GM10847 (cell line): ENCODE data around the gene FAM53C.

Experiments
- POLR2A ChIP-seq: IDR thresholded peaks from 2 replicates; pipeline ENCODE4 v1.6.1; 2011; ENCODE audit not compliant: insufficient read length; ENCODE audit errors: extremely low read depth

Gene FAM53C

DNA sequence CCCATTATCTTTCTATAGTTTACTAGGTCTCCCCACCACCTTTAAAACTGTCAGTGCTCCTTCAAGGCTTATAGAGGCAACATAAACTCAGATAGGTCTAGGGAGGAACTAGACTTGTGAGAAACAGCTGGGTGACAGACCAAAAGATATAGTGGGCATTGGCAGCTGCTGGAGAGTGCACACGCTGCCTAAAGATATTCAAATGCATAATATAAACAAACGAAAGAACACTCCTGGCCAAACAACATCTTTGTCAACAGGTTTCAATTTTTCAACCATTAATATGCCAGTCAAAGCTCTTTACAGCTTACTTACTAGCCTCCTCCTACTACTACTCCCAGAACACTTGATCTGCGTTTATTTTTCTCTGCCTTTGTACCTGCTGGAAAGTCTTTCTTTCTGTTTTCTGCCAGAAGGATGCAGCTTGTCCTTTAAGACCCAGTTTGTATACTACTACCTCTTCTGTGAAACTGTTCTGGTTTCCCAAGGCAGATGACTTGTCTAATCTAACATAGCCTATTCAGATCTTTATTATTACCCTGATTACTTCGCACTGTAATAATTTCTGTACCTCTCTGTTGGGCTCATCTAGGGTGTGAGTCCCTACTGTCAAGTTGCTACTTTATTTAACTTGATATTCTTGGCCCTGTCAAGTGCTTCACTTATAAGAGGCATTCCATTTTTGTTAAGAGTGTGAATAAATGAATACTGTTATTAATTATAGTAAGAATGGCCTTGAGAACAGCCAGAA lies 28.7 kb downstream of the FAM53C start:
- TF ChIP-seq POLR2A, result no peak

GRCh38 chr5:138369261-138369660 lies 31.2 kb downstream of the FAM53C start:
- no peak for TF ChIP-seq POLR2A

GRCh38 chr5:138369706-138370105 lies 31.6 kb downstream of the FAM53C start:
- TF ChIP-seq POLR2A, result no peak

DNA sequence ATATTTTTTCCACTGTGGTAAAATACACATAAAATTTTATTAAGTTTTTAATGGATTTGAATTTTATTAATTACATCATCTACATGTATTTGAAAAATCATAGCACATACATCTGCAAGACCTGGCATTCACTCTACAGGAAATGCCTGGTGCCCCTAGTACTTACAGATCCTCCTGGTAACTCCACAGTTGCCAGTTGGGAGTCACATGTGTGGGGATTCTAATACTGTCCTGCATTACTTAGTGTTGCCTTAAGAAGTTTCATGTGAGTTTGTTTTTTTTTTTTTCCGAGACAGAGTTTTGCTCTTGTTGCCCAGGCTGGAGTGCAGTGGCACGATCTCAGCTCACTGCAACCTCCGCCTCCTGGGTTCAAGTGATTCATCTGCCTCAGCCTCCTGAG lies 32.5 kb downstream of the FAM53C start:
- TF ChIP-seq POLR2A, result no peak

- TF ChIP-seq POLR2A, result no peak
Measured at GRCh38 chr5:138371454-138371853, 33.4 kb downstream of the FAM53C start.

DNA sequence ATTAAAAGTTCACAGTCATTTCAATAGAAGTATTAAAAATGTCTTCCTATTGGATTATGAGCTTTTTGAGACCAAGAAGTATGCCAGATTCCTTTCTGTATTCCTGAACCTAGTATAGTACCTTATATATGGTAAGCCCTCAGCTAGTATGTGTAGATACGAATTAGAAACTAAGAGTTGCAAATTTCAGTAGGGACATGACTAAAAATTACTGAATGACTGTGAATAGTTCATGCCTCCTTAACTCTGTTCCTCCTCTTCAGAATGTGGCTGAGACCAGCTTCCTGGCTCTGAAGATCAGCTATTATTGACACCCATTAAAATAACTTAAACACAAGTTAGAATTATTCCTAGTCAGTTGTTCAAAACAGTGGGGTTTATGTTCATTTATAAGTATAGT lies 34.2 kb downstream of the FAM53C start:
- no peak for TF ChIP-seq POLR2A

- no peak for TF ChIP-seq POLR2A
Measured at GRCh38 chr5:138372653-138373052, 34.6 kb downstream of the FAM53C start.

DNA sequence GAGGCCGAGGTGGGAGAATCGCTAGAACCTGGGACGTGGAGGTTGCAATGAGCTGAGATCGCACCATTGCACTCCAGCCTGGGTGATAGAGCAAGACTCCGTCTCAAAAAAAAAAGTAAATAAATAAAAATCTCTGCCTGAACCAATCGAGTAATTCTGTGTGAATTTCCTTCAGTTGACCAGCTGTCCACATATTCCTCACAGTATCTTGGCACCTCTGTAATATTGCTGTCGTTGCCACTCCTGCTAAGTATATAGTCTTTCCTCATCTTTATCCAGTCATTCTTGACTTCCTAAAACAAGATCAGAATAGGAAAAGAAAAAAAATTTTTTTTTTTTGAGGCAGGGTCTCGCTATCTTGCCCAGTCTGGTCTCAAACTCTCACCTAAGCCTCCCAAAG lies 44.3 kb downstream of the FAM53C start:
- no peak for TF ChIP-seq POLR2A

DNA sequence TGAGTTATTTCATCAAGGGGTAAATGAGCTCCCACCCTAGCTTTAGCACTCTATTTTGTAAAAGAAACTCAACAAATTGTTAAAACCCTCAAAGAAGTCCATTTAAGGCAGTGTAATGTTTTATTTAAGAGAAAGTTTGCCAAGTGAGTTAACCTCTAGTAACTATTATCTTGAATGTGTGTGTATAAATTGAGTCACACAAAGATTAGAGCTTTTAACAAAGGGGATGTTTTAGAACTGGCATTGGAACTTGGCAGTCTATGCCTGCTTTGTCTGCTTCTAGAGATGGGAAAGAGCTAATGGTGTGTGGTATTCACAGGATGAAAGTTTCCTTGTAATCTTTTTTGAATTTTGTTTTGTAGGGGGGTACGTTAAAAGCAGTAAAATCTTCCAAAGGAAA lies 47.6 kb downstream of the FAM53C start:
- TF ChIP-seq POLR2A, result no peak

DNA sequence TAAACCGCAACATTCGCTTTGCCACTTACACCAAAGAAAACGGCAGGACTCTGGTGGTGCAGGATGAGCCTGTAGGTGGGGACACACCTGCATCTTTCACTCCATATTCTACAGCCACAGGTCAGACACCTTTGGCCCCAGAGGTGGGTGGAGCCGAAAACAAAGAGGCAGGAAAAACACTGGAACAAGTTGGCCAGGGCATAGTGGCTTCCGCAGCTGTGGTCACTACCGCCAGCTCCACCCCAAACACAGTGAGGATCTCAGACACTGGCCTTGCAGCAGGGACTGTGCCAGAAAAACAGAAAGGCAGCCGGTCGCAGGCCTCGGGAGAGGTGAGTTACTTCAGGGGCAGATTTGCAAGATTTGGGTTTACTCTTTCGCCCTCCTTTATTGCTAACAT lies 48.2 kb downstream of the FAM53C start:
- no peak for TF ChIP-seq POLR2A

GRCh38 chr5:138389332-138389731 lies 51.3 kb downstream of the FAM53C start:
- TF ChIP-seq POLR2A, result no peak

GRCh38 chr5:138391859-138392386 lies 53.9 kb downstream of the FAM53C start:
- no peak for TF ChIP-seq POLR2A
